Stimulated activated CD4-positive, alpha-beta T cell treated with anti-CD3 and anti-CD28 coated beads, Interleukin-4, amount 100 ng/mL, for 48 hours (primary cell): ENCODE results near the gene OSTM1.

Experiments
- DNase-seq, 2 donors: peaks; one replicate each; pipeline ENCODE4 v3.0.0-alpha.2; 2020; ENCODE audit warnings: low read depth in 2 of 2

The OSTM1 gene

GRCh38 chr6:108074359-108075144, at the start of gene OSTM1:
Gene OSTM1, minus strand, starts transcription at chr6:108074741. Its CDS starts 90 bp downstream, at chr6:108074651.
- peak; percentile 90 to 92 for DNase-seq

GRCh38 chr6:108123946-108124345, 49.4 kb upstream of the OSTM1 start:
- no peak for DNase-seq

GRCh38 chr6:108123481-108123929, 49.0 kb upstream of the OSTM1 start:
- DNase-seq: no peak

- no peak for DNase-seq
Measured at GRCh38 chr6:108121612-108122011, 47.1 kb upstream of the OSTM1 start.

- no peak for DNase-seq
Measured at GRCh38 chr6:108120311-108120710, 45.8 kb upstream of the OSTM1 start.

- DNase-seq: no peak
Measured at GRCh38 chr6:108119769-108120141, 45.2 kb upstream of the OSTM1 start.

- no peak for DNase-seq
Measured at GRCh38 chr6:108118810-108119768, 44.5 kb upstream of the OSTM1 start.

- DNase-seq: no peak
Measured at GRCh38 chr6:108118359-108118724, 43.8 kb upstream of the OSTM1 start.

GRCh38 chr6:108117427-108118358, 43.2 kb upstream of the OSTM1 start:
- DNase-seq: no peak

- DNase-seq: no peak
Measured at GRCh38 chr6:108116546-108117426, 42.2 kb upstream of the OSTM1 start.

GRCh38 chr6:108115598-108116058, 41.1 kb upstream of the OSTM1 start:
- DNase-seq: no peak

- peak in 1 of 2 donors; percentile 36 for DNase-seq
Measured at GRCh38 chr6:108114841-108115597, 40.5 kb upstream of the OSTM1 start.

GRCh38 chr6:108113557-108114519, 39.3 kb upstream of the OSTM1 start:
- DNase-seq: no peak

GRCh38 chr6:108108374-108108773, 33.8 kb upstream of the OSTM1 start:
- no peak for DNase-seq

- DNase-seq: no peak
Measured at GRCh38 chr6:108107102-108107501, 32.6 kb upstream of the OSTM1 start.

- no peak for DNase-seq
Measured at GRCh38 chr6:108106694-108107093, 32.2 kb upstream of the OSTM1 start.

- DNase-seq: no peak
Measured at GRCh38 chr6:108106261-108106660, 31.7 kb upstream of the OSTM1 start.

GRCh38 chr6:108105571-108105970, 31.0 kb upstream of the OSTM1 start:
- no peak for DNase-seq
